GM23248 (cell line): ENCODE measurements around the gene ATP5F1B. TPM values are rescaled to one million over a fixed set of nuclear protein-coding genes. Genes with fewer than 3 reads are reported as not detected.

Experiments used
- DNase-seq: peaks from one replicate; pipeline ENCODE4 v3.0.0-alpha.2; 2015
- H2AFZ ChIP-seq: fragments of 200-600 bp; sonication (generic); 2 replicates; pipeline ENCODE4 v1.6.1; 2016; ENCODE audit warnings: antibody characterized with exemption
- H3F3A ChIP-seq: fragments of 200-600 bp; sonication (generic); 2 replicates; pipeline ENCODE4 v1.6.1; 2016; ENCODE audit warnings: mild to moderate bottlenecking, antibody characterized with exemption, mixed run types; ENCODE audit not compliant: insufficient read depth
- H3K27ac ChIP-seq: fragments of 200-600 bp; sonication (generic); 2 replicates; pipeline ENCODE4 v1.5.1; 2016; ENCODE audit warnings: mild to moderate bottlenecking
- H3K27me3 ChIP-seq: fragments of 200-600 bp; sonication (generic); replicated peaks from 2 replicates; pipeline ENCODE4 v1.6.1; 2016; ENCODE audit warnings: mild to moderate bottlenecking; ENCODE audit not compliant: insufficient read depth
- H3K36me3 ChIP-seq: fragments of 200-600 bp; sonication (generic); 2 replicates; pipeline ENCODE4 v1.6.1; 2016; ENCODE audit warnings: low read depth, mild to moderate bottlenecking
- H3K4me1 ChIP-seq: fragments of 200-600 bp; sonication (generic); 2 replicates; pipeline ENCODE4 v1.6.1; 2016; ENCODE audit warnings: mild to moderate bottlenecking; ENCODE audit not compliant: insufficient read depth
- H3K4me2 ChIP-seq: fragments of 200-600 bp; sonication (generic); one replicate; pipeline ENCODE4 v1.6.1; 2016; ENCODE audit warnings: mild to moderate bottlenecking; ENCODE audit not compliant: unreplicated experiment
- H3K4me3 ChIP-seq: fragments of 200-600 bp; sonication (generic); 2 replicates; pipeline ENCODE4 v1.5.1; 2016; ENCODE audit warnings: mild to moderate bottlenecking
- H3K79me2 ChIP-seq: fragments of 200-600 bp; sonication (generic); 2 replicates; pipeline ENCODE4 v1.6.1; 2016; ENCODE audit warnings: mild to moderate bottlenecking; ENCODE audit not compliant: insufficient read depth
- H3K9ac ChIP-seq: fragments of 200-600 bp; sonication (generic); 2 replicates; pipeline ENCODE4 v1.6.1; 2016; ENCODE audit warnings: mild to moderate bottlenecking
- H3K9me2 ChIP-seq: fragments of 200-600 bp; sonication (generic); 2 replicates; pipeline ENCODE4 v1.6.1; 2016; ENCODE audit warnings: mixed run types, mild to moderate bottlenecking, moderate library complexity; ENCODE audit not compliant: insufficient read depth
- H3K9me3 ChIP-seq: fragments of 200-600 bp; sonication (generic); one replicate; pipeline ENCODE4 v1.6.1; 2017; ENCODE audit warnings: low read depth
- H4K20me1 ChIP-seq: fragments of 200-600 bp; sonication (generic); 2 replicates; pipeline ENCODE4 v1.6.0; 2016; ENCODE audit not compliant: insufficient read depth
- EZH2 ChIP-seq: fragments of 200-600 bp; sonication (generic); IDR thresholded peaks from 2 replicates; pipeline ENCODE4 v1.6.1; 2018; ENCODE audit warnings: antibody characterized with exemption, mild to moderate bottlenecking; ENCODE audit not compliant: insufficient read depth, poor library complexity, severe bottlenecking
- EZH2phosphoT487 ChIP-seq: fragments of 200-600 bp; sonication (generic); IDR thresholded peaks from 2 replicates; pipeline ENCODE4 v1.6.1; 2018; ENCODE audit warnings: antibody characterized with exemption, moderate library complexity, mild to moderate bottlenecking, low read depth; ENCODE audit not compliant: insufficient read depth
- WGBS, 2 experiments: methylation state at CpG; one replicate each; pipeline ENCODE4 v1.1.6; 2015 to 2017; ENCODE audit warnings: low lambda C conversion rate in 2 of 2, low coverage in 1 of 2; ENCODE audit errors: missing lambda C conversion rate in 2 of 2; 5-methylcytosine and 5-hydroxymethylcytosine counted together
- in situ Hi-C: fragments of 300-500 bp; cut with MboI; formaldehyde crosslinking; loops from 2 replicates; pipeline ENCODE4 v1.15.0; 2020
- polyA plus RNA-seq: library from polyadenylated mRNA; unstranded; fragments of >200 nt; fragmentation: Nextera tagmentation; extraction: Ambion mirVana; gene quantifications from 2 replicates; pipeline ENCODE4 v1.2.1, GENCODE V29; 2016
- total RNA-seq: library from RNA; depleted of rRNA; stranded (reverse); fragments of >200 nt; shearing (Covaris generic); gene quantifications from 2 replicates; pipeline ENCODE4 v1.2.3, GENCODE V29; 2014

Gene ATP5F1B
- total and polyA plus RNA-seq, 2 experiments from 2014 or later = 505 to 826 TPM

GRCh38 chr12:56687223-56688128 lies 41.7 kb upstream of the ATP5F1B start:
- Histone ChIP-seq H3K4me1 (peaks cover 18% of the 10 kb centered on the region), H3K27ac (peak overlapping the region; percentile 97), H3K9me2 (no peaks in the 10 kb centered on the region), H3K4me2 (peak overlapping the region; percentile 91), H3K27me3 (no peaks in the 10 kb centered on the region), H3K9ac (peak overlapping the region; percentile 97), H3K4me3 (peak overlapping the region; percentile 98), H3K9me3 (no peaks in the 10 kb centered on the region), H4K20me1 (peaks cover 3% of the 10 kb centered on the region; the same call in 1 of the 2 replicates), H2AFZ (peak overlapping the region; percentile 79), H3K79me2 (peaks cover 54% of the 10 kb centered on the region), H3F3A (peaks cover 23% of the 10 kb centered on the region), H3K36me3 (no peaks in the 10 kb centered on the region)
- WGBS, 2 experiments = 1% methylated on average over 50 to 54 of the region's 62 CpGs
- peak; percentile 60 for DNase-seq
- TF ChIP-seq EZH2 = no peak
- TF ChIP-seq EZH2phosphoT487 = no peak
- in situ Hi-C loops = no loop called here

- Histone ChIP-seq H3K27me3 (no peaks in the 10 kb centered on the region), H3K4me1 (peaks cover 18% of the 10 kb centered on the region), H3K27ac (peak overlapping the region; percentile 66), H3F3A (peaks cover 23% of the 10 kb centered on the region), H3K4me2 (peak overlapping the region; percentile 91), H3K9me2 (no peaks in the 10 kb centered on the region), H3K4me3 (peak overlapping the region; percentile 98), H2AFZ (no peak overlapping the region), H3K9me3 (no peaks in the 10 kb centered on the region), H4K20me1 (peaks cover 7% of the 10 kb centered on the region; the same call in 1 of the 2 replicates), H3K79me2 (peaks cover 81% of the 10 kb centered on the region), H3K9ac (peak overlapping the region; percentile 74), H3K36me3 (0 out of 2 replicates have a peak, but pooled peaks cover 4% of the 10 kb centered on the region)
- in situ Hi-C loops = no loop called here
- TF ChIP-seq EZH2 = no peak
- no peak for TF ChIP-seq EZH2phosphoT487
- peak; percentile 43 for DNase-seq
- WGBS, 2 experiments = 4 to 10% methylated on average over 8 of the region's 8 CpGs
Observed at GRCh38 chr12:56684745-56685359, 39.1 kb upstream of the ATP5F1B start.

DNA sequence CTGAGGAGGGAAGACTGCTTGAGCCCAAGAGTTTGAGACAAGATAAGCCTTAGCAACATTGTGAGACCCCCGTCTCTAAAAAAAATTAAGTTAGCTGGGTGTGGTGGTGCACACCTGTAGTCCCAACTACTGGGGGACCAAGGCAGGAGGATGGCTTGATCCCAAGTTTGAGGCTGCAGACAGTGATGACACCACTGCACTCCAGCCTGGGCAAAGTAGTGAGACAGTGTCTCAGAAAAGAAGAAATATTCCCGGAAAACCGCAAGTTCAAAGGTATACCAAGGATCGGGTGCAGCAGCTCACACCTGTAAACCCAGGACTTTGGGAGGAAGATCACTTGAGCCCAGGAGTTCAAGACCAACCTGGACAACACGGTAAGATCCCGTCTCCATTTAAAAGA lies 36.5 kb upstream of the ATP5F1B start:
- peaks cover 100% of the 10 kb centered on the region for H3K79me2 ChIP-seq

DNA sequence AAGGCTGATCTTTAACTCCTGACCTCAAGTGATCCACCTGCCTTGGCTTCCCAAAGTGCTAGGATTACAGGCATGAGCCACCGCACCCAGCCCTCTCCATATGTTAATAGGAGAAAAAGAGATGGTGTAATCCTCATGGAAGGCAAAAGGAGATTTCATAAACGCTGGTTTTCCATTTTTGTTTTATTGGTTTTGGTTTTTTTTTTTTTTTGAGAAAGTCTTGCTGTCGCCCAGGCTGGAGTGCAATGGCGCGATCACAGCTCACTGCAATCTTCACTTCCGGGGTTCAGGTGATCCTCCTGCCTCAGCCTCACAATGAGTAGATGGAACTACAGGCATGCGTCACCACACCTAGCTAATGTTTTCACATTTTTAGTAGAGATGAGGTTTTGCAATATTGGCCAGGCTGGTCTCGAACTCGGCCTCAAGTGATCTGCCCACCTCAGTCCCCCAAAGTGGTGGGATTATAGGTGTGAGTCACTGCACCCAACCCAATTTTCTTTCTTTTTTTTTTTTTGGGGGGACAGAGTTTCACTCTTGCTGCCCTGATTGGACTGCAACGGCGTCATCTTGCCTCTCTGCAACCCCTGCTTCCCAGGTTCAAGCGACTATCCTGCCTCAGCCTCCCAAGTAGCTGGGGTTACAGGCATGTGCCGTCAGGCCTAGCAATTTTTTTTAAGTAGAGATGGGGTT lies 34.2 kb upstream of the ATP5F1B start:
- peaks cover 5% of the 10 kb centered on the region; the same call in 1 of the 2 replicates for H4K20me1 ChIP-seq
- H3K4me1 ChIP-seq = peaks cover 16% of the 10 kb centered on the region
- no peaks in the 10 kb centered on the region for H3K9me3 ChIP-seq
- no peak overlapping the region for H3K9ac ChIP-seq
- H3K79me2 ChIP-seq = peaks cover 100% of the 10 kb centered on the region
- in situ Hi-C loops = no loop called here
- no peak for TF ChIP-seq EZH2
- TF ChIP-seq EZH2phosphoT487 = no peak
- H3K27ac ChIP-seq = no peak overlapping the region
- H3K36me3 ChIP-seq = peaks cover 6% of the 10 kb centered on the region; the same call in 1 of the 2 replicates
- H3K4me2 ChIP-seq = no peak overlapping the region
- WGBS, 2 experiments = 89 to 92% methylated on average over 12 to 13 of the region's 13 CpGs
- H2AFZ ChIP-seq = no peak overlapping the region
- no peak overlapping the region for H3K4me3 ChIP-seq
- H3F3A ChIP-seq = peaks cover 16% of the 10 kb centered on the region
- no peak for DNase-seq
- no peaks in the 10 kb centered on the region for H3K9me2 ChIP-seq
- no peaks in the 10 kb centered on the region for H3K27me3 ChIP-seq

More for the DNA sequence above, 36.5 kb upstream of the ATP5F1B start:
- whole genome bisulfite sequencing, 2 experiments = 76 to 77% methylated on average over 5 to 6 of the region's 6 CpGs
- Histone ChIP-seq H3K9ac (no peak overlapping the region), H3F3A (peaks cover 17% of the 10 kb centered on the region), H3K27ac (no peak overlapping the region), H3K9me3 (no peaks in the 10 kb centered on the region), H3K4me3 (no peak overlapping the region), H3K4me1 (peaks cover 18% of the 10 kb centered on the region), H3K4me2 (no peak overlapping the region), H4K20me1 (peaks cover 7% of the 10 kb centered on the region; the same call in 1 of the 2 replicates), H2AFZ (no peak overlapping the region), H3K9me2 (no peaks in the 10 kb centered on the region), H3K36me3 (peaks cover 6% of the 10 kb centered on the region; the same call in 1 of the 2 replicates), H3K27me3 (no peaks in the 10 kb centered on the region)
- in situ Hi-C loops = no loop called here
- DNase-seq = no peak
- TF ChIP-seq EZH2phosphoT487 (no peak), EZH2 (no peak)
